HL-60 (cell line): ENCODE results near the gene PRC1.

ENCODE experiments used
- GABPA ChIP-seq: IDR thresholded peaks from 2 replicates; pipeline ENCODE4 v1.6.1; 2012; ENCODE audit warnings: low read depth
- POLR2AphosphoS5 ChIP-seq: IDR thresholded peaks from 2 replicates; pipeline ENCODE4 v1.6.1; 2012; ENCODE audit warnings: low read depth
- TF ChIP-seq, protein P1 (sequence below): IDR thresholded peaks from one replicate; pipeline ENCODE4 v1.5.1; 2011; ENCODE audit warnings: low read length, control low read depth, inconsistent platforms; ENCODE audit not compliant: insufficient read depth
- TF ChIP-seq, protein P2 (sequence below): IDR thresholded peaks from 2 replicates; pipeline ENCODE4 v1.6.1; 2012; ENCODE audit warnings: low read depth; ENCODE audit not compliant: insufficient replicate concordance

DNA sequence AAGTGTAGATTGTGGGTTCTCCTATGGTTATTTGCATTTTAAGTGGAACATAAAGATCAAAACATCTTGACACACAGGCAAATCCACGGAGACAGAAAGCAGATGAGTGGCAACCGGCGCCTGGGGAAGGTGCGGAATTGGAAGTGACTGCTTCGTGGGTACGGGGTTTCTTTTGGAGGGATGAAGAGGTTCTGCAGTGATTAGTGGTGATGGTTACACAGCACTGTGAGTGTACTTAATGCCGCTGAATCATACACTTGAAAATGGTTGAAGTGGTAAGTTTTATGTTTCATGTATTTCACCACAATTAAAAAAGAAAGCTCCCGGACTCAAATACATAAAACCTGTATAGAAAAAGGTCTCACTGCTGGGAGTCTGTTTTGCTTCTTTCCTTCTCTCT is 46.5 kb upstream of the PRC1 start:
- TF ChIP-seq, protein P1, sequence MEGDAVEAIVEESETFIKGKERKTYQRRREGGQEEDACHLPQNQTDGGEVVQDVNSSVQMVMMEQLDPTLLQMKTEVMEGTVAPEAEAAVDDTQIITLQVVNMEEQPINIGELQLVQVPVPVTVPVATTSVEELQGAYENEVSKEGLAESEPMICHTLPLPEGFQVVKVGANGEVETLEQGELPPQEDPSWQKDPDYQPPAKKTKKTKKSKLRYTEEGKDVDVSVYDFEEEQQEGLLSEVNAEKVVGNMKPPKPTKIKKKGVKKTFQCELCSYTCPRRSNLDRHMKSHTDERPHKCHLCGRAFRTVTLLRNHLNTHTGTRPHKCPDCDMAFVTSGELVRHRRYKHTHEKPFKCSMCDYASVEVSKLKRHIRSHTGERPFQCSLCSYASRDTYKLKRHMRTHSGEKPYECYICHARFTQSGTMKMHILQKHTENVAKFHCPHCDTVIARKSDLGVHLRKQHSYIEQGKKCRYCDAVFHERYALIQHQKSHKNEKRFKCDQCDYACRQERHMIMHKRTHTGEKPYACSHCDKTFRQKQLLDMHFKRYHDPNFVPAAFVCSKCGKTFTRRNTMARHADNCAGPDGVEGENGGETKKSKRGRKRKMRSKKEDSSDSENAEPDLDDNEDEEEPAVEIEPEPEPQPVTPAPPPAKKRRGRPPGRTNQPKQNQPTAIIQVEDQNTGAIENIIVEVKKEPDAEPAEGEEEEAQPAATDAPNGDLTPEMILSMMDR, result no peak
- no peak for TF ChIP-seq GABPA
- TF ChIP-seq POLR2AphosphoS5, result no peak
- TF ChIP-seq, protein P2, sequence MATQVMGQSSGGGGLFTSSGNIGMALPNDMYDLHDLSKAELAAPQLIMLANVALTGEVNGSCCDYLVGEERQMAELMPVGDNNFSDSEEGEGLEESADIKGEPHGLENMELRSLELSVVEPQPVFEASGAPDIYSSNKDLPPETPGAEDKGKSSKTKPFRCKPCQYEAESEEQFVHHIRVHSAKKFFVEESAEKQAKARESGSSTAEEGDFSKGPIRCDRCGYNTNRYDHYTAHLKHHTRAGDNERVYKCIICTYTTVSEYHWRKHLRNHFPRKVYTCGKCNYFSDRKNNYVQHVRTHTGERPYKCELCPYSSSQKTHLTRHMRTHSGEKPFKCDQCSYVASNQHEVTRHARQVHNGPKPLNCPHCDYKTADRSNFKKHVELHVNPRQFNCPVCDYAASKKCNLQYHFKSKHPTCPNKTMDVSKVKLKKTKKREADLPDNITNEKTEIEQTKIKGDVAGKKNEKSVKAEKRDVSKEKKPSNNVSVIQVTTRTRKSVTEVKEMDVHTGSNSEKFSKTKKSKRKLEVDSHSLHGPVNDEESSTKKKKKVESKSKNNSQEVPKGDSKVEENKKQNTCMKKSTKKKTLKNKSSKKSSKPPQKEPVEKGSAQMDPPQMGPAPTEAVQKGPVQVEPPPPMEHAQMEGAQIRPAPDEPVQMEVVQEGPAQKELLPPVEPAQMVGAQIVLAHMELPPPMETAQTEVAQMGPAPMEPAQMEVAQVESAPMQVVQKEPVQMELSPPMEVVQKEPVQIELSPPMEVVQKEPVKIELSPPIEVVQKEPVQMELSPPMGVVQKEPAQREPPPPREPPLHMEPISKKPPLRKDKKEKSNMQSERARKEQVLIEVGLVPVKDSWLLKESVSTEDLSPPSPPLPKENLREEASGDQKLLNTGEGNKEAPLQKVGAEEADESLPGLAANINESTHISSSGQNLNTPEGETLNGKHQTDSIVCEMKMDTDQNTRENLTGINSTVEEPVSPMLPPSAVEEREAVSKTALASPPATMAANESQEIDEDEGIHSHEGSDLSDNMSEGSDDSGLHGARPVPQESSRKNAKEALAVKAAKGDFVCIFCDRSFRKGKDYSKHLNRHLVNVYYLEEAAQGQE, result no peak
